Pons (tissue), 1 donor: ENCODE measurements around the gene MBP.

Experiments
- DNase-seq: peaks from one replicate; pipeline ENCODE4 v3.0.0-alpha.2; 2016; ENCODE audit warnings: low spot score

Gene MBP

DNA sequence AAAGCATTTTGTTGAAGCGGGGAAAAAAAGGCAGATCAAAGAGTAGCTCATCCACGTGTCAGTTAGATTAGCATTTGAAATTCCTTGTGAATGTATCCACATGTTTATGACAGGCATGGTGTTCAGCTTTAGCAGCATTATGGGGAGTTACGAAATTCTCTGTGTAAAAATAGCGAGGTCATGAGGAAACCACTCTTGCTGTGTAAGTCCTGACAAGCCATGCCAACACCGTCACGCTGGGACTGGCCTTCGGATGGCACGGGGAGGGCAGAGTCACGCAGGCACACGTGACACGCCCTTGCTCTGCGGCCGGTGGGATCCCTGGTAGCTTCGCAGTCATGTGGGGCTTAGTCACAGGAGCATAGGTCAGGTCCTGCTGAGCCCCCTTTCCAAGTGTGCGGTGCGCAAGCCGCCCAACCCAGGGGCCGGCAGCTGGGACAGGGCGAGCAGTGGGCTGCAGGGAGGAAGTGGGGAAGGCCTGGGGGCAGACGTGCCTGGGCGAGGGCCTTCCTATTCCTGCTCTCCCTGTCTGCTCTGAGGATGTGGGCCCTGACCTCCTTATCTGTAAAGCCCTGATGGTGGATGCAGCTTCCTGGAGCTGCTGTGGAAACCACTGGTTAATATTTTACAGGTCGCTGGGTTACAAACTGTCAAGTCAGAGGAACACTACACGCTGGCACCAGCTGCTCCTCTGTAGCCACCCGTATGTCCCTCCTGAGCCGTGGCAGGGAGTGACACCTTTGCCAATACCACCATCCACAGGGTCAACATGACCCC lies 18.0 kb downstream of the MBP start:
- peak; percentile 91 for DNase-seq

DNA sequence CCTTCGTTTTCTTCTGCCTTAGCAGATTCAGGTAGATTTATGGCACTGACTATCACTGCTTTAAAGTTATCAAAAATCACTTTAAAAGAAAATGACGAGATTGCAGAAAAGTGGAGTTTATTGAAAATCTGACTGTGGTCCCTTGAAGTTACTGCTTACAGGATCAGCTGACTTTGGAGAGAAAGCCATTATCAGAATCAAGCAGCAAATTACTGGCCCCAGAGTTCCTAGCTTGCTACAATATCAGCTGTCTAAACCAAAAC lies 18.5 kb downstream of the MBP start:
- no peak for DNase-seq

DNA sequence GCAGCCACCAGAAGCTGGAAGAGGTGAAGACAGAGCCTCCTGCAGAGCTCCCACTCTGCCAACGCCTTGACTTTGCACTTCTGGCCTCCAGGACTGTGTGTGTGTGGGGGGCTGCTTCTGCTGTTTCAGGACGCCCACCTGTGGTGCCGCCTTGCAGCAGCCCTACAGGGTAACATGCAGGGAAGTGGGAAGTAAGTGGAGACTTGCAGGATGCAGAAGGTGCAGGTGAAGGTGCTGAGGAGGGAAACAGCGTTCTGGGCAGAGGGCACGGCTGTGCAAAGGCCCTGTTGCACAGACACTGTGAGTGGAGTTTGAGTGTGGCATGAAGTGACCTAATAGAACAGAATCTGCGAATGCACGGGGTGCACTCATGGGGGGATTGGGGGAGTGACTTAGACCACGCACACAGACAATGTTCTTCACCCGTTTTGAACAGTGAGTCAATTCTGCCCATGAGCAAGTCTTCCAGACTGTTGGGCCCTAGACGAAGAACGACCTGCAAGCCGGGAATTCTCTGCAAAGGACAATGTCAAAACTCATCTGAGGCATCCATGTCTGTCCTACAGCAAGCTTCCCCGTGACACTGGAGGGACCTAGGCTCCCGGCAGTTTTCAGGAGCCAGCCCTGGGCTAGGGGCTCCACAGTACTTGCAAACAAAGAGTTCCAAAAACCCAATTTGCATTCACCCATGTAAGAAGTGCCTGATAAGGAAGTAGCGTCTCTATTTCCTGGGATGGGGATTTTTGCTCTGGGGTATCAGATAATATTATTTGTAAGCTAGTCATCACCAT lies 19.0 kb downstream of the MBP start:
- no peak for DNase-seq

DNA sequence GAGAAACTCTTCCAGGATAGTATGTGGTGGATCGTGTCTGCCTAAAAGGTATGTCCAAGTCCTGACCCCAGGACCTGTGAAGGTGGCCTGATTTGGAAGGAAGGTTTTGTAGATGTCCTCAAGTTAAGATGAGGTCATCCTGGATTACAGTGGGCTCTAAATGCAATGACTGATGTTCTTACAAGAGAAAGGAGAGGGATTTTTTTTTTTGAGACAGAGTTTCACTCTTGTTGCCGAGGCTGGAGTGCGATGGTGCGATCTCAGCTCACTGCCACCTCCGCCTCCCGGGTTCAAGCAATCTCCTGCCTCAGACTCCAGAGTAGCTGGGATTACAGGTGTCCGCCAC lies 19.9 kb downstream of the MBP start:
- no peak for DNase-seq

DNA sequence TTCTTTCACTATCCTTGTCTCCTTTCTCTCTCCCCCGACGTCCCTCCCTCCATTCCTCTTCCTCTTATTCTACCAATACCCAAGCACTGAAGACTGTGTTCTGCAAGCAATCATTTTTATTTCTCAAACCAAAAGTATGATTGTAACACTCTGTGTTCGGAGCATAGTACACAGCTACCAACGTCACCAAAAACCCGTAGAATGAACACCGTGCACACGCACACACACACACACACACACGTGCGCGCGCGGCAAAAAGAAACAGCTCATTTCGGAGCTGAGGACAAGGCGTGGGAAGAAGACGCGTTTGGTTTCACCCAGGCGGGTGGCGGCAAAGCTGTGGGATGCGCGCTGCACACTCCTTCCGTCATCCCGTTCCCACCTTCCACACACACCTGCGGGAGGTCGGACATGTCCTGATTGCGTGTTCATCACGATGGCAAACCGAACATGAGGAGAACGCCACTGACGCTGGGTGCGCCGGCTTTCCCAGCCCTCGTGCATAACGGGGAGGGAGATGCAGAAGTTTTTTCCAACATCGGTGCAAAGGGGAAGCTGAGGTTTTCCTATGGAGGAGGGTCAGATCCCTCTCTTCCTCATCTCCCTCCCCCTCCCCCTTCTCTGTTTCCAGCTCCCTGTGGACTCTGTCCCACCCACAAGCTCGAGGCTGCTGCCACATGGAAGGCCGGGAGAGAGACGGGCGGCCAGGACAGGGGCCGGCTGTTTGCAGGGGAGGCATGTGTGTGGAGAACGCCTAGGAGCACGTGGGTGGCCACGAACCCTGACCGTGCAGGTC lies 20.4 kb downstream of the MBP start:
- no peak for DNase-seq

DNA sequence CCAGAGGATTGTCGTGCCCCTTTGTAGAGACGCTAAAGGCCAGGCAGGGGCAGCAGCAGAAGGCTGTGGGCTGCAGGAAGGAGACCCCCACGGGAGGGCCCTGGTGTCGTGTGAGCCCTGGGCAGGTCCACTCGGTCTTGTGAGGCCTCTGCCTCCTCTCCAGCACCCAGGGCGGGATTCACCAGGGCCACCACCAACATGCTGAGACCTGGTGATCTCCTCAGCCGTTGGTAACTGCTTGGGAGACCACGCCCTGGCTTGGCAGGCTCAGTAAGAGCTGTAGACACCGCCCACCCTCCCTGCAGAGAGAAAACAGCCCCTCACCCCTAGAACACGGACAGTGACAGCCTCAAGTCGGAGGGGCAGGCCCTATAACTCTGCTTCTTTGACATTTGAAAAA lies 21.1 kb downstream of the MBP start:
- DNase-seq: no peak

DNA sequence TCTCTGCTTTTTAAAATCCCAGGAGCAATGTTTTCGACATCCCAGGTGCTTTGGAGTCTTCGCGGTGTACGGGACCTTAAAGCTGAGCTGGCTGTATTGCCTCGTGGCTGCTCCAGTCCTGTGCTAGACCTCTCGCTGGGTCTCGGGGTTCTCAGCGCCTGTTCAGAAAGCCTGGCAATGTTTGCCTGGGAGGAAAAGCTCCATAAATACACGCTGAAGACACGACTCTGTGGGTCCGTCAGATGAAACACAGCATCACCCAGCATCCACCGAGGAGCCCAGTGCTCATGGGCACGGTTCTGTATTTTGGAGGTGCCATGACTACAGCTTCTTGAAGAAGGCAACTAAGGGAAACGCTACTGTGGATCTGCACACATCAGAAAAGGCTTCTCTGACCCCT lies 21.6 kb downstream of the MBP start:
- no peak for DNase-seq

DNA sequence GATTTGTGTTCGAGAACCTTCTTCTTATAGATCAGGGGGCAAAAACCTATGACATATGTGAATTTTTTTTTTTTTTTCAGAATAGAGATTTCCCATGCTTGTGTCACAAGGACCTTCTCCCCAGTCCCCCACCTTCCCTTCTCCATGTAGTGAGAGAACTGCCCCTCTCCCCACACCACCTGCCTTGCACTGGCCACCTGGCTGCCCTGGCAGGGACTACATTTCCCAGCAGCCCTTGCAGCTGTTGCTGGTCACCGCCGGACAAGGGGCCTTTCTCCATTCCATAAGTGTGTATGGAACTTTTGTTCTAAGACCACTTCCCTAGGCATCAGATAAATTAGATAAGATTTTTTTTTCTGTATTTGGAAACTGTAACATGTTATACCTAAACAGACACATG lies 22.2 kb downstream of the MBP start:
- no peak for DNase-seq

DNA sequence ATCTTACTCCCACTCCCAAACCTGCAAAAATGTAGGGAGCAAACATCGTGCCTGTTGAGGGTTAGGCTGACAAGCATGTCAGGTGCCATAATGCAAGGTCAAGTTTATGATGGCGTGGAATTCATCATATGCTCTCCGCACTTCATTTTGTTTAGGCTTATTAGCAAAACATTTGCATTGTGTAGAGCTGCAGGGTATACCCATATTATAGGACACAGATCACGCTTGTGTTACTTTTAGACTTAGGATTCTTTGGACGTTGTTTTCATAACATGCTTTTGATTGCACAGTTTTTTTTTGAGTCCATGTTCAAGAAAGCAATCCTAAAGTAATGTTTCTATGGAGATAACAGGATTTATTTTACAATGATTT lies 22.9 kb downstream of the MBP start:
- no peak for DNase-seq

DNA sequence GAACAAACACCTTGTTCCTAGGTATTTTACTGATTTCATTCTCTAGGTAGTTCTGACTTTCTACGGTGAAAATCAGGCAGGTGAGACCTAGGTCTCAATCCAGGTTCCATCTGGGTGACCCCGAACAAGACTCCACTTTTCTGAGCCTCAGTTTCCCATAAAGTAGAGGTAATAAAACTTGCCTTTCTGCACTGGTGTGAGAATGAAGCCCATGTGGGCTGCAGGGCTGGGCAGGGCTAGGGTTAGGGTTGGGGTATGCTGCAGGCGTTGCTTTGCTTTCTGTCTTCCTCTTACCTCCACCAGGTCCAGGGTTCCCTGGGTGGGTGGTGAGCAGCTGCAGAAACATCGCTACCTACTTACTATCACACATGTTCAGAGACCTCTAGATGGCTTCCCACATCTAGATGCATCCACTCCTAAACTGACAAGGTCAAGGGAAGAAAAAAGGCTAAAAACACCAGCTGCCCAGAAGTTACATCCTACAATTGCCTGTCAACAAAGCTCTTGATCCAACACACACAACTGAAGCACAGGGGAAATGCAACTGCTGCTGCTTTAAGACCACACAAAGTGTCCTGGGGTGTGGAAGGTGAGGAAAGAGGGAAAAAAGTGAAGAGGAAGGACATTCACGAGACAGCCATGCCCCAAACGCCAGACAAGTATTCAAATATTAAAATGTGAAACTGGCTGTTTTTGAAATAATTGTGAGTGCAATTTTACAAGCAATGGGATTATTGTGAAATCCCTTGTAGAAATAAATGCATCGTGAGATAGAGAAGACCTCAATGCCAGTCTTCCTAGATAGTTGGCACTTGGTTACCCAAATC lies 23.5 kb downstream of the MBP start:
- DNase-seq: no peak

DNA sequence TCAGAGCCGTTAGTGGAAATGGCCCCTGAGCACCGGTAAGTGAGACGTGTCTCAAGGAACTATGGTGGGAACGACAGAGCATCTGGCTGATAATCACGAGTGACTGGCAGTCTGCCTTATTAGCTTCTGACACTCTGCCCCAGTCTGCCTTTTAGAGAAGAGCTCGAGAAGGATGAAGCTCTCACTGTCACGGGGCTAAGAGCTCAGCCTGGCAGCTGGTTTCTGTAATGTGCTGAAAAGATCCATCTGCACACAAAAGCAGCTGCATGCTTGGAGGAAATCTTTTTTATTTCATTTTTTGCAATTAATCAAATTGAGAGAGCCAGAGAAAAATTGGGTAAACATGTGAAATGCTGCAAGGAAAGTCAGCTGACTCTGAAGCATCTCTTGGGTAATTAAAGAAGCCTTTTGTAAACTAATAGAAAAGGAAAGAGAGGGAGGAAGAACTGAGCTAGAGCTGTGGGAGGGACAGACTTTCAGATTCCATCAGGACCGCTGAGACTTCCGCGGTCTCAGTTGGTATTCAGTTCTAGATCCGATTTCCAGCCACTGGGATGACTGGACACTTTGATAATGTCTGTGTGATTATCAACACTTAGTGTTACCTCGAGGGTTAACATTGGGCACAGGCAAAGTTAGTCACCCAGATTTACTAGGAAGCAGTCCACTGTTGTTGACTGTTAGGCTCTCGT lies 24.4 kb downstream of the MBP start:
- DNase-seq: peak; percentile 90

DNA sequence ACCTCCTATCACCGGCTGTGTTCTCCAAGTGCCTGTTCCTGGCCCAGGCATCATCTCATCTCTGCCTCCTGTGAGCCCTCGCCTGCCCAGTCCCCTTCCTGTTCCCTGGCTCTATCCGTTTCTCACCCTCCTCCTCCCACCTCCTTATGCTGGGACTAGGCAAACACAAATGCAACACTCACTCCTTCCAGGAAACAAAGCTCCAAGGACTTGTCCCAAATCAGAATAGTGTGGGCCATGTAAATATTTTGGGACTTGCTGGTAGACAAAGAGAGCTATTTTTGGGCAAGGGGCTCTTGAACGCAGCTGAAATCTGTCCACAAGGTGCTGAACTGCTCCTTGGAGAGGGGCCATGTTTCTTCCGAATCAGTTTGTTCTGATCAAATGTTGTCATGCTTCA lies 25.3 kb downstream of the MBP start:
- no peak for DNase-seq

DNA sequence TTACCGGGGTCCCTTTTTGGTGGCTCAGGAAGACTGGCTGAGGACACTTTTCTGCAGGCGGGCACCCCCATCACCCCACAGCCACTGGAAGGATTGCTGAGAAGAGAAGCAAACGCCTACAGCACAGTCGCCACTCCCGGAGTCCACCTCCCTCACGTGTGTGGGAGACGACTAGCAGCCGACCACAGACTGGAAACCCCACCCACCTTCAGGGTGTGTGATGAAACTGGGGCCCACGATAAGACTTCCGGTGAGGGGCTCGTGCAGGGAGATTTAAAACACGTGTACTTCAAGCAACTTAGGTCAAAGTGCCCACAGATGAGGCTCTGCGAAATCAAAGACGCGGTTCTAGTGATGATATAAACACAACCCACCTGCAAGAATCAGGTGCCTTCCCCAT lies 26.3 kb downstream of the MBP start:
- no peak for DNase-seq

DNA sequence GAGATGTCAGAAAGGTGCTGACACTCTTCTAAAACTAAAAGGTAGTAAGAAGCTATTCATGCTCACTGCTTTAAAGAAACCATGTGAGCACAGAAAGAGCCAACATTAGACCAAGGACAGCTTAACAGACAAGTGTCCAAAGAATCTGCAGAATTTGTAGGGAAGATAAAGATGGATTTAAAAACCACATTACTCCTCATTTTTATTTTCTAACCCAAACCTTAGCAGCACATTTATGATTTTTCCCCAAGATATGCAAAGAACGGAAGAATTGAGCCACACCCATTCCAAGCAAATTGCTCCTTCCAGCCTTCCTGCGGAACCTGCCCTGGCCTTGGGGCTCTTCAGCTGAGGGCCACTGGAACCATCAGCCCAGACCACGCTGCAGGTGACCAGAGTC lies 26.9 kb downstream of the MBP start:
- no peak for DNase-seq

DNA sequence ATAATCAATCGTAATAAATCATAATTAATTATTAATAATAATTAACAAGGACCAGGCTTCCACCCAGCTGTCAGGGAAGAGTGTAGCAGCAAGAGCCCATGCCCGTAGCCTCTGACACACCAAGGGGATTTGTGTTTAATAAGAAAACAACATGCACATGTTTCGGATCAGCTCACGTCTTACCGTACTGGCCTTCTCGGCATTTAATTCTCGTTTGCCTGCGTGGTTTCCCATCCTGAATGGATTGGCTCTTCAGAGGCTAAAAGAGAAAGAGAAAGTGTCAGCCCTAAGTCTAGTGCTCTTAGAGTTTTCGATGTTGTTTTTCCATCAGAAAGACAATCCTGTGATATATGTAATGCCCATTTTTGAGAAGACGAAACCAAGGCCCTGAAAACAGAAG lies 27.6 kb downstream of the MBP start:
- no peak for DNase-seq

DNA sequence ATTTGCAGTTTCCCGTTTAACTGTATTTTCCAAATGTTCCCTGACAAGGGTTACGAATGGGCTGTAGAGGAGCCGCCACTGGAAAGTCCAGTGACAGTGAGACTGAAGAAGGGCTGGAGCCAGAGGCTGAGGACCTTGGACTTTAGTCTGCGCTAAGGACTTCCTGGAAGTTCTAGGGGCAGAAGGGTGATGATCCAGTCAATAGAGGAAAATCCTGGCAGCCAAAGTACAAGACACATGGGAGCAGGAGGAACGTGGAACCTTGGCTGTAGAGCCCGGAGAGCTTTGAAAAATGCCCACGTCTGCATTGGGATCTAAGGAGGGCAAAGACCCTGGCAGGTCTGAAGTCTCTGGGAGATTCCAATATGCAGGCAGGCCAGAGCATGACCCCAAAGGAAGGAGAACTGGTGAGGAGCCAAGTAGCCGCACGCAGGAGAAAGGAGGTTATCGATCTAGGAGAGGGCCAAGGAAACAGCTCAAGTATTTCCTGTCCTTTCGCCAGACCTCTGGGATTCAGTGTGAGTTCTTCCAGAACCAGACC lies 28.5 kb downstream of the MBP start:
- no peak for DNase-seq

DNA sequence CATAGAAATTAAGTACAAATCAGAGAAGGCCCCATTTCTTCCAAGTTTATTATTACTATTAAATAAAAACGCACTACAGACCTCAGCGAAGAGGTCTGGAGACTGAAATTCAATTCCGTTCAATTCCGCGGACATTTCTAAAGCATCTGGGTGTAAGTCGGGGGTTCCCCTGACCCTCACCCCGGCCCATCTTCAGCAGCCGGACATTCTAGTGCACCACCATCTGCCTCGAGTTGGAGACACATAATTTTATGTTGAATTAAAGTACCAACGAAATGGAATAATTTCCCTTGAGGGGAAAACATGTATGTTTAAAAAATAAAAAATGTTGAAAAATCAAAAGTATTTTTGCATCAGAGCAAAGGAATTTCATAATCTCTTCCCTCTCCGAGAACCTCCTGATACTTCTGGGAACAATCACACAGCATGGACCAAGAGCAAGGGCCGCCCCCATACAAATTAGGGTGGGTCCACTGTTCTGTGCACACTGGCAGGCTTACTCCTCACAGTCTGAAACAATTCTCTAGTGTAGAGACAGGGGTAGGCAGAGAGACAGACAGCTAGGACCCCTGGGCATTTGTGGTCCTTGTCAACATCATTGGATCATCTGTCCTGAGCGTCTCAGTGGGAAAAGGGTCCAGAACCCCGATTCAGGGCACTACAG lies 29.3 kb downstream of the MBP start:
- DNase-seq: no peak

DNA sequence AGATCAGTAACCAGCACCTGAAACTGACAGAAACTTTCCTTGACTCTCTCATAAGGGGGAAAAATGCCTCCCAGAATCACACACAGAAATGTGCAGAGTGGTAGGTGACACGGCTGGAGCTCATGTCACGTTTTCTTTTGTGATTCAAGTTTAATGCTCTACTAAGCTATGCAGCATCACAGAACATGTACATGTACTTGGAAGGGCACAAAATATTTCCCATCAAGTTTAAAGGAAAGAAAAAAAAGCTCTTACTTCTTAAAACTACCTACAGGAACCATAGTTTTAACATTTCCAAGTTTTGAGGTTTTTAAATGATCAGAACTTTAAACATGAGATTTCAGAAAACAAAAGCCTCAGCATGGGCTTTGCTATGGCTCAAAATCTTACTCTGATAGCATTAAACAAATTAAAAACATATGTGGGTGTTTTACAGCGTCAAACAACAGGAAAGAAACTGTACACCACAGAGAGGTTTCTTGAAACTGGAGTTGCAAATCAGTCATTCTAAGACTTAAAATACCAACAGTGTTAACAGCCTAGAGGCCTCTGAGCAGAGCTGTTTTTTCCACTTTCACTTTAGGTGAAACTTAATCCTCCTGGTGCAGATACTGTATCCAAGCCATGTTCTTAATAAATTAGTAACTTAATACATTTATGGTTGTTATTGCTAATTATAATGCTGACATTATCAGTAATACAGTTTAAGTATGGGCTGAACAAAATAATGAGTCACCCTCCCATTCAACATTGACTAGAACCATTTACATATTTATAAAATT lies 30.1 kb downstream of the MBP start:
- DNase-seq: no peak

DNA sequence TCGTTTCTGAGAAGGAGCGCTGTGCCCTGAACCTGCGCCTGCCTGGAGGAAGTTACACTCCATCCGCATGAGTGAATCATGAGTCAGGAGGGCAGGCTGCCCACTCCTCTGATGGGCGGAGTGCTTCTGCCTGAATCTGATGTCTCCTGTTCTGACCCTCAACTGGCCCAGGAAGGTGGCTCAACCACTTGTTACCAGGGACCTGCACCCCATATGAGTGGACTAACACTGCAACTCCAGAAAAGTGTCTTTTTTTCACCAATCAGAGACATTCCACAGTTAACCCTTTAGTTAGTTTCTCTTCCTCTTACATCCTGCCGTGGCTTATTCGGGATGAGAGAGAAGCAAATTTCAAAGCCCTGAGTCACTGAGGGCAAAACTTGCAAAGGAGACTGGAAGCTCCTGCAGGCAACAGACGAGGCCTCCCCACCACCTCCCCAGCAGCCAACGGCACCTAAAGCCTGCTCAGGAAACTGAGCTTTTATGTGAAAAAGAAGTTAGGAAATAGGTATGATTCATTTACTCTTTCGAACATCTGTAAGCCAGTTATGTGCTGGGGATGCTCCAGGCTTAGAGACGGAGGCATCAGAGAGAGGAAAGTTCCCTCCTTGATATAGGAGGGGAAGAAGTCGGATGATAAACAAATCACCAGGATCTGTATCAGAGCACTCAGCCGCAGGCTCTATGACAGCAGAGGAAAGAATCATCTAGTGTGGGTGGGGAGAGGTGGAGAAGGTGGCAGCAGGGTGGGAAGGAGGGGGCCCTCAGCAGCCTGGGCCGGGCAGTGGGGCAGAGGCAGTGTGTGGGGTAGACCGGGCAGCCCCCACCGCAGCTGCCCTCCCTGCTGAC lies 30.9 kb downstream of the MBP start:
- DNase-seq: peak; percentile 59
